Gastroesophageal sphincter (tissue), 4 donors: ENCODE data around the gene SGMS1. TPM values are rescaled to one million over a fixed set of nuclear protein-coding genes. Genes with fewer than 3 reads are reported as not detected.

ENCODE experiments used
- ATAC-seq: fragments of 150-250 bp; one replicate; pipeline ENCODE4 v1.9.1; 2016; ENCODE audit warnings: mild to moderate bottlenecking, moderate library complexity
- H3K27ac ChIP-seq, 4 donors: fragments of 200-600 bp; sonication (generic) in 3 of 4; 1 replicate in 3 of 4; 2 replicates in 1 of 4; pipeline ENCODE4 v1.5.1; 2016 to 2019
- H3K27me3 ChIP-seq: fragments of 200-600 bp; sonication (generic); one replicate; pipeline ENCODE4 v1.5.1; 2019
- H3K36me3 ChIP-seq, 2 donors: fragments of 200-600 bp; sonication (generic); one replicate each; pipeline ENCODE4 v1.5.1; 2019; ENCODE audit warnings: control low read depth in 1 of 2
- H3K4me1 ChIP-seq, 3 donors: fragments of 200-600 bp; sonication (generic); 1 replicate in 2 of 3; 2 replicates in 1 of 3; pipeline ENCODE4 v1.5.1; 2016 to 2019; ENCODE audit warnings: control low read depth in 2 of 3
- H3K4me3 ChIP-seq, 2 donors: fragments of 200-600 bp; sonication (generic); one replicate each; pipeline ENCODE4 v1.5.1; 2019; ENCODE audit warnings: mild to moderate bottlenecking in 1 of 2, moderate library complexity in 1 of 2
- H3K9me3 ChIP-seq, 3 donors: fragments of 200-600 bp; sonication (generic); one replicate each; pipeline ENCODE4 v1.5.1; 2017 to 2019; ENCODE audit warnings: control low read depth in 2 of 3
- CTCF ChIP-seq, 4 experiments: fragments of 200-600 bp in 2 of 4; fragments of 450-650 bp in 2 of 4; sonication (generic) in 1 of 4; IDR thresholded peaks; one replicate each; pipeline ENCODE4 v1.5.1; 2017 to 2019; ENCODE audit warnings: antibody characterized with exemption in 4 of 4, mild to moderate bottlenecking in 2 of 4, moderate library complexity in 2 of 4
- EP300 ChIP-seq: sonication (generic); formaldehyde crosslinking; IDR thresholded peaks from one replicate; pipeline ENCODE4 v1.6.1; 2017; ENCODE audit warnings: antibody characterized with exemption, mild to moderate bottlenecking
- POLR2A ChIP-seq, 2 donors: fragments of 450-650 bp; IDR thresholded peaks; one replicate each; pipeline ENCODE4 v1.6.1; 2017; ENCODE audit warnings: antibody characterized with exemption in 2 of 2, mild to moderate bottlenecking in 2 of 2, moderate library complexity in 1 of 2
- POLR2AphosphoS5 ChIP-seq: sonication (generic); formaldehyde crosslinking; IDR thresholded peaks from one replicate; pipeline ENCODE4 v1.6.1; 2017; ENCODE audit warnings: antibody characterized with exemption
- whole genome bisulfite sequencing, 2 donors: methylation state at CpG; one replicate each; pipeline ENCODE4 v1.1.5; 2018; ENCODE audit warnings: low coverage in 1 of 2; 5-methylcytosine and 5-hydroxymethylcytosine counted together
- total RNA-seq, 4 donors: library from RNA; depleted of rRNA; stranded (reverse); fragments of >200 nt; gene quantifications; one replicate each; pipeline ENCODE4 v1.1.0, GENCODE V29; 2016

SGMS1 gene
- total RNA-seq, 4 donors from 2014 or later: 57.7 to 116 (median 66.1) TPM

GRCh38 chr10:50286517-50286916 lies 337.2 kb downstream of the SGMS1 start:
- Histone ChIP-seq H3K36me3 (no peaks in the 10 kb centered on the region), H3K9me3 (no peaks in the 10 kb centered on the region), H3K4me3 (no peak overlapping the region), H3K4me1 (peaks cover 0 to 11% (median 0%) of the 10 kb centered on the region in 3 donors), H3K27ac (no peak overlapping the region), H3K27me3 (no peaks in the 10 kb centered on the region)
- TF ChIP-seq POLR2AphosphoS5: peak; percentile 11
- TF ChIP-seq EP300: no peak
- no peak for TF ChIP-seq POLR2A (IDR thresholded peaks at IDR 0.05)
- TF ChIP-seq CTCF (IDR thresholded peaks at IDR 0.05): no peak
- 0 to 10% methylated on average over 2 of the region's 2 CpGs for WGBS, 2 donors
- peak; percentile 51 for ATAC-seq

GRCh38 chr10:50281967-50282522 lies 341.7 kb downstream of the SGMS1 start:
- TF ChIP-seq EP300 (no peak), POLR2A (IDR thresholded peaks at IDR 0.05) (no peak), POLR2AphosphoS5 (no peak), CTCF (IDR thresholded peaks at IDR 0.05) (no peak)
- Histone ChIP-seq H3K4me1 (peaks cover 0 to 5% (median 0%) of the 10 kb centered on the region in 3 donors), H3K9me3 (no peaks in the 10 kb centered on the region), H3K36me3 (no peaks in the 10 kb centered on the region), H3K27me3 (peaks cover 9% of the 10 kb centered on the region), H3K4me3 (no peak overlapping the region), H3K27ac (no peak overlapping the region)
- 71 to 76% methylated on average over 3 to 4 of the region's 4 CpGs for WGBS, 2 donors
- ATAC-seq: no peak

GRCh38 chr10:50281210-50281966 lies 342.4 kb downstream of the SGMS1 start:
- TF ChIP-seq POLR2A (IDR thresholded peaks at IDR 0.05) (no peak), CTCF (IDR thresholded peaks at IDR 0.05) (no peak), EP300 (no peak)
- Histone ChIP-seq H3K9me3 (no peaks in the 10 kb centered on the region), H3K4me1 (no peaks in the 10 kb centered on the region), H3K36me3 (no peaks in the 10 kb centered on the region), H3K27ac (no peak overlapping the region), H3K27me3 (peaks cover 9% of the 10 kb centered on the region), H3K4me3 (no peak overlapping the region)
- 80% methylated on average over 7 to 8 of the region's 8 CpGs for WGBS, 2 donors
- no peak for ATAC-seq

GRCh38 chr10:50280049-50280841 lies 343.5 kb downstream of the SGMS1 start:
- H3K4me1 ChIP-seq: no peaks in the 10 kb centered on the region
- WGBS, 2 donors: 49 to 76% methylated on average over 3 to 5 of the region's 5 CpGs
- H3K27ac ChIP-seq: no peak overlapping the region
- H3K9me3 ChIP-seq: no peaks in the 10 kb centered on the region
- peaks cover 9% of the 10 kb centered on the region for H3K27me3 ChIP-seq
- H3K4me3 ChIP-seq: no peak overlapping the region
- TF ChIP-seq POLR2A (IDR thresholded peaks at IDR 0.05) (no peak), EP300 (no peak), CTCF (IDR thresholded peaks at IDR 0.05) (no peak), POLR2AphosphoS5 (no peak)
- no peaks in the 10 kb centered on the region for H3K36me3 ChIP-seq
- ATAC-seq: no peak
